Urinary bladder (tissue), 4 donors: ENCODE results near the gene ABR. TPM values are rescaled to one million over a fixed set of nuclear protein-coding genes. Genes with fewer than 3 reads are reported as not detected.
"Not testable (repeated sequence)": the region's sequence is repeated elsewhere in the genome, so short reads cannot be mapped to it uniquely, and the experiment has no call there.

Experiments
- DNase-seq: peaks from one replicate; pipeline ENCODE4 v3.0.0-alpha.2; 2015; ENCODE audit errors: extremely low spot score
- H3K27ac ChIP-seq: one replicate; pipeline ENCODE4 v1.5.1; 2013; ENCODE audit warnings: low read depth, mild to moderate bottlenecking, moderate library complexity
- H3K36me3 ChIP-seq: one replicate; pipeline ENCODE4 v1.6.1; 2013; ENCODE audit warnings: mild to moderate bottlenecking, moderate library complexity; ENCODE audit not compliant: insufficient read depth
- H3K4me1 ChIP-seq: one replicate; pipeline ENCODE4 v1.6.1; 2013; ENCODE audit warnings: mild to moderate bottlenecking, moderate library complexity; ENCODE audit not compliant: insufficient read depth
- H3K4me3 ChIP-seq: one replicate; pipeline ENCODE4 v1.5.1; 2013; ENCODE audit warnings: low read depth, low read length
- WGBS: extraction: QIAGEN DNeasy Blood & Tissue Kit; methylation state at CpG from one replicate; pipeline ENCODE4 v1.1.7; 2013; 5-methylcytosine and 5-hydroxymethylcytosine counted together
- polyA plus RNA-seq: library from polyadenylated mRNA; stranded (reverse); fragments of 200-250 nt; gene quantifications from one replicate; pipeline ENCODE4 v1.2.3, GENCODE V29; 2013
- total RNA-seq: library from RNA; depleted of rRNA; stranded (reverse); fragments of >200 nt; gene quantifications from one replicate; pipeline ENCODE4 v1.2.3, GENCODE V29; 2014
- donor health status: healthy with polysubstance abuse.
- donor health status: healthy.

The ABR gene
- total and polyA plus RNA-seq, 2 donors, result 37.1 to 53.9 TPM

DNA sequence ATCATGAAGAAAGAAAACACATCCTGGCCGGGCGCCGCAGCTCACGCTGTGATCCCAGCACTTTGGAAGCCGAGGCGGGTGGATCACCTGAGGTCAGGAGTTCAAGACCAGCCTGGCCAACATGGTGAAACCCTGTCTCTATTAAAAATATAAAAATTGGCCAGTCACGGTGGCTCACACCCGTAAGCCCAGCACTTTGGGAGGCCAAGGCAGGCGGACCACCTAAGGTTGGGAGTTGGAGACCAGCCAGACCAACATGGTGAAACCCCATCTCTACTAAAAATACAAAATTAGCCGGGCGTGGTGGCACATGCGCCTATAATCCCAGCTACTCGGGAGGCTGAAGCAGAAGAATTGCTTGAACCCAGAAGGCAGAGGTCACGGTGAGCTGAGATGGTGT lies 207.9 kb downstream of the ABR start:
- DNase-seq, H3K4me1 ChIP-seq, H3K4me3 ChIP-seq, H3K36me3 ChIP-seq, H3K27ac ChIP-seq: not testable (repeated sequence)
- 93% methylated on average over 14 of the region's 14 CpGs for WGBS

DNA sequence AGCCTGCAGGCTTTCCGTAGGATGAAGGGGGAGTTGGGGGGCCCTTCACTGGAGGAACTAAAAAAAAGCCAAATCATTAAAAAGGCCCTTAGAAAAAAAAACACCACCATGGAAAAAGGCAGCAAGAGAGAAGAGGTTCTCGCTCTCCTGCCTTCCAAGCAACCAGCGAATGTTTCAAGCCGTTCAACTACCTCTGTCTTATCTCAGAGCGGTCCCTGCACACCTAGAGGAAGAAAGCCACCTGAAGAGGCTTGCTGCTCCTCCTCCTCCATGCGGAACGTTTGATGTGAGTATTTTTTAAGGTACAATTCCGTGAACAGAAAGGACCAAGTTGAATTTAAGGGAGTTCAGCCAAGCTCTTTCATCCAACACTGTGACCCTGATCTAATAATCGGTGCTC lies 209.4 kb downstream of the ABR start:
- no peak overlapping the region for H3K4me3 ChIP-seq
- H3K27ac ChIP-seq, result no peak overlapping the region
- no peaks in the 10 kb centered on the region for H3K4me1 ChIP-seq
- no peak for DNase-seq
- no peaks in the 10 kb centered on the region for H3K36me3 ChIP-seq
- WGBS, result 63% methylated on average over 9 of the region's 9 CpGs

DNA sequence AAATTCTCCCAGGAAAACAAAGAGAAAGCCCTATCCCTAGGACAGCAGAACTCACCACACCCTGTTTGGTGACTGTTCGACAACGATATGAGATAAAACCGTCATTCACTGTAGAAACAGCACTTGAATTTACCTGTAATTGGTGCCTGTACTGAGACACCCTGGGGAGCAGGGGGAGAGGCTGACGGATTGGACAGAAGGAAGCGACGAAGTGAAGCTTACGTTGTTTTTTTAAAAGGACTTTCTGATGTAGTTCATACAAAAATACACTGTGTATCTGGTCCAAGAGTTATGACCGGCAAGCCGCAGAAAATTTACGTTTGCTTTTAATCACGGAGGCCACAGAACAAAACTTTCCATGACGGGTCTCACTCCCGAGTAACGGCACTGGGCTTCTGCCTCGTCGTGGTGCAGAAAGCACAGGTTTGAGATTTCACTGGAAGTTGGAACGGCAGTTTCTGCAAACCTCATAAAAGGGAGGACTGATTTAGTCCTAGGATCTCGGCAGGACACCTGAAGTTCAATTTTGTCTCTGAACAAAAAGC lies 209.9 kb downstream of the ABR start:
- H3K4me3 ChIP-seq, result no peak overlapping the region
- no peaks in the 10 kb centered on the region for H3K36me3 ChIP-seq
- H3K4me1 ChIP-seq, result no peaks in the 10 kb centered on the region
- DNase-seq, result no peak
- H3K27ac ChIP-seq, result no peak overlapping the region
- 20% methylated on average over 18 of the region's 18 CpGs for WGBS

DNA sequence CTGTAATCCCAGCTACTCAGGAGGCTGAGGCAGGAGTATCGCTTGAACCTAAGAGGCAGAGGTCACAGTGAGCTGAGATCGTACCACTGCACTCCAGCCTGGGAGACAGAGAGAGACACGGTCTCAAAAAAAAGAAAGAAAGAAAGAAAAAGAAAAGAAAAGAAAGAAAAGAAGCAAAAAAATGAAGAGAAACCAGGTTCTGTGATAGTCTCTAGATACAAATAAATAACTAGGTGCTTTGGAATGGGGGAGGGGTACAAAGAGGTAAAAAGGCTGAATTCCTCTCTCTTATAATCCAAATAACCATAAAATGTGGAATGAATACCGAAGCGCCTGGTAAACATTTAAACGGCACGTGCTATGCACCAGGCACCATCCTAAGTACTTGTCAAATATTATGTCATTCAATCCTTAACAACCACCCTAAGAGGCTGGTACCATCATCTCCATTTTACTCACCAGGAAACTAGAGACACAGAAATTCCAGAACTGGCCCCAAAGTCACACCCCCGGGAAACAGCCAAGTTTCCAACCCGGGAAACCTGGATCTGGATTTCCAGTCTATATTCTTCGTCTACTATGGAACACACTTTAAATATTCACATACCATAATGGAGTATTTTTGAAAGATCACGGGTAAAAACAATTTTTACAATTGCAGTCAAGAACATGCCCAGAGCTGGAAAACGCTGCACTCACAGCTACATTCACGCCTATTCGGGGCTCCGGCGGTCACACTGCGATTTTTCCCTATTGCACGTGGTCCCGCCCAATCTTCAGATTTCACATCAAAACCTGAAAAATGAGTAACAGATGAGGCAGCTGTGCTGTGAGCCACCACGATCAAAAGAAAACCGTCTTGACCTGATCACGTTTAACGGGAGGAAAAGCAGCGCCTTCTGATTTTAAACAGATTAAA lies 210.7 kb downstream of the ABR start:
- no peak for DNase-seq
- Histone ChIP-seq H3K36me3 (no peaks in the 10 kb centered on the region), H3K27ac (no peak overlapping the region), H3K4me3 (no peak overlapping the region), H3K4me1 (no peaks in the 10 kb centered on the region)
- WGBS, result 42% methylated on average over 24 of the region's 24 CpGs

DNA sequence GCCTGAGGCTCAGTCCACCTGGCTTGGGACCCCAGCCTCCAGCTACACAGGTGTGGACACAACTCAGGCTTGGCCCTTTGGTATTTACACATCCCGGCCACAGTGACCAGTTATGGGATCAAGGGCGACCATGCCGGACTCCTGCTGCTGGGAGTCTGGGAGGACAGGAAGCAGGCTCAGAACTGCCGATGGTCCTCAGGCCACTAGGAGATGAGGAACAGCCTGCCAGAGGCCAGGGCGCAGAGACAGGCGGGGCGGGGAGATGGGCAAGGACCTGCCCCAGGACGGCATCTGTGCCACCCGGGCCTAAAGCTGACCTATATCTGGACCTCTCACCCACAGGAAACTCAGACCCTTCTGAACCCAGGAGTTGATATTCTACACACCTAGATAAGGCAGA lies 212.7 kb downstream of the ABR start:
- no peak for DNase-seq
- Histone ChIP-seq H3K4me1 (no peaks in the 10 kb centered on the region), H3K27ac (no peak overlapping the region), H3K36me3 (no peaks in the 10 kb centered on the region), H3K4me3 (no peak overlapping the region)
- WGBS, result 93% methylated on average over 9 of the region's 9 CpGs

DNA sequence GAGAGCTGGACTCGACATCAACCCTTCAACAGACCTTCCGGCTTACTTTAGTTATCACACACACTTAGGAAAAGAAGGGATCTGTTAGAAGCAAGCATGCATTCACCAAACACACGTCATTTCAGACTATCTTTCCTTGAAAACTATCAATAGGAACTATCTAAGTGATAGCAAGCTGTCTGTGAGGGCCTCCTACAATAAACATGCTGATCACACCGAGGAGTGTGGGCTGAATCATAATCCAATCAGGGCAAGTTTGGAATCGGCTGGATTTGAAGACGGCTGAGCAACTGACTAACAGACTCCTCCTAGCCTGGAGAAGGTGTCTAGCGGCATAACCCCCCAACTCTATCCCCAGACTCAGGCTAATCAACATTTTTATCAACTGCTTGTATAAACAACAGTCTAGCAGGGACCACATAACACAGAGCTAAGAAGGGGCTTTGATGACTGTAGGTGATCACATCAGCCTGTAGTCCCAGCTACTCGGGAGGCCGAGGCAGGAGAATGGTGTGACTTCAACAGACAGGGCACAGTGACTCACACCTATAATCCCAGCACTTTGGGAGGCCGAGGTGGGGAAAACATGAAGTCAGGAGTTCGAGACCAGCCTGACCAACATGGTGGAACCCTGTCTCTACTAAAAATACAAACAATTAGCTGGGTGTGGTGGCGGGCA lies 214.3 kb downstream of the ABR start:
- Histone ChIP-seq H3K4me3 (no peak overlapping the region), H3K27ac (no peak overlapping the region), H3K4me1 (no peaks in the 10 kb centered on the region), H3K36me3 (no peaks in the 10 kb centered on the region)
- DNase-seq, result no peak
- 45% methylated on average over 12 of the region's 12 CpGs for WGBS

DNA sequence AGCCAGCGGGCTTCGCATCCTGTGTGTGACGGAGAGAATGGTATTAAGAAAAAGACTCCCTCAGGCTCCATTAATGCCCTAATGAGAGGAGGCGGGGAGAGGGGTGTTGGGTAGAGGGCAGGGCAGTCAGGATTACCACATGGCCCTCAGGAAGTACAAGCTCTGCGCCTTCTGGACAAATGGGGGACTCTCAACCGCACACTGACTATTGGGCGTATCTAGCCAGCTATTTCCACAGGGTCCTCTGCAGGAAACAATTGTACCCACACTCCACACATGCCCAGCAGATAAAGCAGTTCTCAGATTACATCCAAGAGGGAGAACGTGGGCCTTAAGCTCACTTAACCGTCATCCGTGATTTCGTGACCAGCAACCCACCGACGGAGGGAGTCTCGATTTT lies 214.9 kb downstream of the ABR start:
- DNase-seq, result no peak
- 47% methylated on average over 14 of the region's 14 CpGs for WGBS
- Histone ChIP-seq H3K36me3 (no peaks in the 10 kb centered on the region), H3K4me3 (no peak overlapping the region), H3K27ac (no peak overlapping the region), H3K4me1 (no peaks in the 10 kb centered on the region)

DNA sequence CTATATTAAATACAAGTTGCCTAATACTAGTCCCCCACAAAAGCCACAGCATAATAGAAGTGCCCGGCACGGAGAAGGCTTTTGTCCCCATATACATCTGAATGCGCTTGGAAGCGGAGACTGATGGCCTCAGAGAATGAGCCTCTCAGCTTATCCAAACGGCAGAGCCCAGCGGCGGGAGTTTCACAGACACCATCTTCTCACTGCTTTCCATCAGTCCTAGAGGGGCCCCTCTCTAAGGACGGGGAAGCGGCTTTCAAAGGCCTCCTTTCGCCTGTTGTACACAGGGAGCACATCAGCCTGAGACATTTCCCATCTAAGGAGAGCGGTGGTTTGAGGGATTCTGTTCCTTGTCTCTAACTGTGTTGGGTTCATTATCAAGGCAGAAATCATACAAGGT lies 217.1 kb downstream of the ABR start:
- Histone ChIP-seq H3K27ac (no peak overlapping the region), H3K4me1 (no peaks in the 10 kb centered on the region), H3K4me3 (no peak overlapping the region), H3K36me3 (no peaks in the 10 kb centered on the region)
- DNase-seq, result no peak
- 59% methylated on average over 11 of the region's 11 CpGs for WGBS

DNA sequence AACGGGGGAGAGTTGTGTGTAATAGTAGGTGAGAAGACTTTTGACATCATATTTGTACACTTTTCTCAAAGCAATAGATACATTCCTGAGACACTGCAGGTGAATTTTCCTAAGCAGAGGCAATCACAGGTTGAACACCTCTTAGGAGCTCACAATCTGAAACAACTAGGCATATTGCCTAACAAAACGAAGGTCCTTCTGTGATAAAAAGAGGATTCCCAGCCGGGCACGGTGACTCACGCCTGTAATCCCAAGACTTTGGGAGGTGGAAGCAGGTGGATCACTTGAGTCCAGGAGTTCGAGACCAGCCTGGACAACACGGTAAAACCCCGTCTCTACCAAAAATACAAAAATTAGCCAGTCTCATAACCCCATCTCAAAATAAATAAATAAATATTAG lies 217.6 kb downstream of the ABR start:
- no peaks in the 10 kb centered on the region for H3K4me1 ChIP-seq
- no peak for DNase-seq
- WGBS, result 78% methylated on average over 8 of the region's 8 CpGs
- no peak overlapping the region for H3K4me3 ChIP-seq
- H3K36me3 ChIP-seq, result no peaks in the 10 kb centered on the region
- H3K27ac ChIP-seq, result no peak overlapping the region

DNA sequence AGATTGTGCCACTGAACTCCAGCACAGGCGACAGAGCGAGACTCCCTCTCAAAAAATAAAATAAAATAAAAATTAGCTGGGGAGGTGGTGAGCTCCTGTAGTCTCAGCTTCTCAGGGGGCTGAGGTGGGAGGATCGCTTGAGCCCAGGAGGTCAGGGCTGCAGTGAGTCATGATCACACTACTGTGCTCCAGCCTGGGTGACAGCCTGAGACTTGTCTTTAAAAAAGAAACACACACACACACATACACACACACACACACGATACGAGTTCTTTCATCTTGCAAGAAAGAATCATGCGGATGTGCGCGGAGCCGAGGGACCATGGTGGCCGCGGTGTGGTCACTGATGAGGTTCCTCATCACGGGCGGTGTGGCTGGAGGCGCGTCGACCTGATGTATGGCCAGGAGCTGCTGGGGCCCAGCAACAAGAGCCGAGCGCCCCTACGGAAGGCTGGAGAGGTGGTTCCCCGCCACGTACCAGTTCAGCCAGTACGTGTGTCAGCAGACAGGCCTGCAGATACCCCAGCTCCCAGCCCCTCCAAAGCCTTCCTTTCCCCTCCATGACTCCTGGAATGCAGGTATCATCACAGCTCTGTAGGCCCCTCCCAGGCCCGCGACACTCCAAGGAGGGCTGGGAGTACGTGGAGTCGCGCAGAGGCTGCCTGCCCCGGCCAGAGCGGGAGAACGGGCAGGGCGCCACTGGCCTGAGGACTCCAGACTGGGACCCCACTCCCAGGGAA lies 220.9 kb downstream of the ABR start:
- Histone ChIP-seq H3K4me3 (no peak overlapping the region), H3K27ac (no peak overlapping the region), H3K36me3 (no peaks in the 10 kb centered on the region), H3K4me1 (no peaks in the 10 kb centered on the region)
- WGBS, result 92% methylated on average over 31 of the region's 31 CpGs
- no peak for DNase-seq

DNA sequence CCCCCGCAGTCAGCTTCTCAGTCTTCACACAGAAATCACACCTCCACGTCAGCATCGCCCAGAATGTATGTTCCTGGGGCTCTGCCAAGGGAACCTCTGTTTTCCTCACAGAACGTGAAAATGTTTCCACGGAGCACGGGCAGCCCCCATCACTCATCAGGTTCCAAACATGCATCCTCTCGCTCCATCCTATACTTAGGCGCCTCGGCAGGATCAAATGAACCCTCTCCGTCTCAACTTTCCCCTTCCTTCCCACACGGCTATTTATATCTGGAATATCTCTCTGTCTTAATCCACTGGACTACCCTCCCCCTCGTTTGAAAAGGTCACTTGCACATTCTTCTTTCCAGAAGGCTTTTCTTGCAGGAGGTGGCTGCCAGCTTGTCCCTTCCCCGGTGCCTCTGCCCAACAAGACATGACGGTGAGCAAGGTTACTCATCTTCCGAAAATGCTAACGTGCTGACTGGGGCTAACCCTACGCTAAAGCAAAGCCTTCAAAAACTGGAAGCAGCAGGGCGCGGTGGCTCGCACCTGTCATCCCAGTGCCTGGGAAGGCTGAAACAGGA lies 221.8 kb downstream of the ABR start:
- no peaks in the 10 kb centered on the region for H3K4me1 ChIP-seq
- H3K36me3 ChIP-seq, result no peaks in the 10 kb centered on the region
- no peak overlapping the region for H3K27ac ChIP-seq
- DNase-seq, result no peak
- 45% methylated on average over 20 of the region's 20 CpGs for WGBS
- H3K4me3 ChIP-seq, result no peak overlapping the region

DNA sequence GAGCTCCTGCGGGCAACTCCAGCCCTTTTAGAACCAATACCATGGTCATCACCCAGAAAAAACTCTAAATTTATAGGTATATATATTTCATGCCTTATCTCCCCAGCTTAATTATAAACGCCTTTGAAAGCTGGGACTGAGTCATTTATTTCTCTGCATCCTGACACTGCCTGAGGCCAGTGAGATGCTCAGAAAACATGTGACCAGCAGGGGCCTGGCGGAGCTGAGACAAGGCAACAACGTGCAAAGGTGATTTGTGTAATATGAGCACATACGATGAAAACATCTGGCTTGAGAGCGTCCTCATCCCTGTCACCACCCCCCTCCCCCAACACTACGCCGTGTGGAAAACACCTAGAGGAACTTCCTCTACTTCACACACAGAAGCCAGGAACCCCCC lies 222.9 kb downstream of the ABR start:
- 55% methylated on average over 8 of the region's 8 CpGs for WGBS
- DNase-seq, result no peak
- H3K4me3 ChIP-seq, result no peak overlapping the region
- H3K27ac ChIP-seq, result no peak overlapping the region
- H3K36me3 ChIP-seq, result no peaks in the 10 kb centered on the region
- no peaks in the 10 kb centered on the region for H3K4me1 ChIP-seq

DNA sequence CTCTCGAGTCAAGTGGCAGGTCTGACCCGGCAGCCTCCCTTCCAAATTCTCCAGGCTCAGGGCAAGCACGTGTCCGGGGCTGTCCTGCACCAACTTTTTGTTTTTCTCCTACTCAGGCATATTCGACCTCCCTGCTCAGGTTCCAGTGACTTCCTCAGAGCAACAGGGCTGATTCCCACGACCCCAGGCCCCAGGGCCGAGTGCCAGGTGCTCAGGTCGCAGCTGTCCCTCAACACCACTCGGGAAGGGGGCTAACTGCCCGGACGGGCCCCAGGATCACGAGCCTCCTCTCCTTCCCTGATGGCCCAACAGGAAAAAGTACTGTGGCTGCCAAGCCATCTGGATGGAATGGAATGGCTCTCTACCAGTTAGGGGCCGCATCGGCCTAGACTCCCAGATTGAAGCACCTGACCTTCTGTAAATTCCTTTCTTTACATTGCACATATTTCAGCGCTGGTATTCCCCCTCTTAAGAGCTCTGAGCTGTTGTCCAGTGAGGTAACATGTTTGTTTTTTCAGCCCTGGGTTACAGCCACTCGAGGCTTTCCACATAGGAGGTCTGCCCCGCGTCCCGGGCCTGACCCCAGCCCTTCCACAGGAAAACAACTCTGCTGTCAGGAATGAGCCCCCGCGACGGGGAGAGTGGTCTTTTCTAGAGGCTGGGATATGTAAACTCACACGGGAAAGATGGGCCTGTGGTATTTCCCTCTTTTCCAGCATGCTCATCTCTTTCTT lies 225.2 kb downstream of the ABR start:
- Histone ChIP-seq H3K36me3 (no peaks in the 10 kb centered on the region), H3K4me3 (no peak overlapping the region), H3K27ac (no peak overlapping the region), H3K4me1 (peaks cover 2% of the 10 kb centered on the region)
- no peak for DNase-seq
- 30% methylated on average over 23 of the region's 23 CpGs for WGBS
